CD14-positive monocyte (primary cell): ENCODE measurements around the gene FRMD6. TPM values are rescaled to one million over a fixed set of nuclear protein-coding genes. Genes with fewer than 3 reads are reported as not detected.

Experiments used
- DNase-seq, 3 donors: peaks; one replicate each; pipeline ENCODE4 v3.0.0-alpha.2; 2011 to 2022
- H2AFZ ChIP-seq: 2 replicates; pipeline ENCODE4 v1.6.0; 2012; ENCODE audit warnings: mild to moderate bottlenecking, low read depth, low read length, inconsistent platforms; ENCODE audit not compliant: insufficient read depth, poor library complexity, severe bottlenecking
- H3K27ac ChIP-seq, 2 donors: 1 replicate in 1 of 2; 2 replicates in 1 of 2; pipeline ENCODE4 v1.5.1; 2012 to 2013; ENCODE audit warnings: low read length in 2 of 2, control low read depth in 1 of 2, inconsistent platforms in 1 of 2, low read depth in 1 of 2, mild to moderate bottlenecking in 1 of 2
- H3K27me3 ChIP-seq, 2 donors: one replicate each; pipeline versions ENCODE4 v1.6.0 to v1.6.1; 2011 to 2013; ENCODE audit warnings: low read length in 2 of 2; ENCODE audit not compliant: control insufficient read depth in 2 of 2, insufficient read depth in 2 of 2
- H3K36me3 ChIP-seq, 2 donors: replicated peaks in 1 of 2; 1 replicate in 1 of 2; 2 replicates in 1 of 2; pipeline versions ENCODE4 v1.5.1 to v1.6.1; 2012 to 2013; ENCODE audit warnings: low read length in 2 of 2, control low read depth in 1 of 2, inconsistent platforms in 1 of 2, mild to moderate bottlenecking in 1 of 2; ENCODE audit not compliant: insufficient read depth in 2 of 2, control insufficient read depth in 1 of 2
- H3K4me1 ChIP-seq, 2 donors: 1 replicate in 1 of 2; 2 replicates in 1 of 2; pipeline versions ENCODE4 v1.5.1 to v1.6.1; 2012 to 2013; ENCODE audit warnings: low read length in 2 of 2, control low read depth in 1 of 2, inconsistent platforms in 1 of 2, mild to moderate bottlenecking in 1 of 2, moderate library complexity in 1 of 2; ENCODE audit not compliant: insufficient read depth in 2 of 2, control insufficient read depth in 1 of 2
- H3K4me2 ChIP-seq: replicated peaks from 2 replicates; pipeline ENCODE3; 2012; ENCODE audit warnings: low read length, moderate library complexity, mild to moderate bottlenecking; ENCODE audit not compliant: poor library complexity, severe bottlenecking; ENCODE audit errors: extremely low read depth
- H3K4me3 ChIP-seq, 3 experiments: fragments of 200-600 bp in 1 of 3; sonication (generic) in 1 of 3; replicated peaks in 1 of 3; 1 replicate in 2 of 3; 2 replicates in 1 of 3; pipeline ENCODE4 v1.5.1; 2011 to 2013; ENCODE audit warnings: low read length in 3 of 3, mild to moderate bottlenecking in 3 of 3, control low read depth in 2 of 3, low read depth in 2 of 3, inconsistent platforms in 1 of 3, moderate library complexity in 1 of 3
- H3K79me2 ChIP-seq: 2 replicates; pipeline ENCODE4 v1.6.0; 2012; ENCODE audit warnings: mild to moderate bottlenecking, control low read depth, inconsistent platforms, low read length, moderate library complexity; ENCODE audit not compliant: insufficient read depth
- H3K9ac ChIP-seq: 2 replicates; pipeline ENCODE4 v1.6.0; 2017; ENCODE audit warnings: low read length, mild to moderate bottlenecking; ENCODE audit not compliant: insufficient read depth, poor library complexity, severe bottlenecking
- H3K9me3 ChIP-seq, 2 donors: replicated peaks in 1 of 2; 1 replicate in 1 of 2; 2 replicates in 1 of 2; pipeline versions ENCODE4 v1.5.1 to v1.6.1; 2012 to 2013; ENCODE audit warnings: low read length in 2 of 2, control low read depth in 1 of 2; ENCODE audit not compliant: control insufficient read depth in 1 of 2, insufficient read depth in 1 of 2
- H4K20me1 ChIP-seq: 2 replicates; pipeline ENCODE4 v1.6.0; 2012; ENCODE audit warnings: mild to moderate bottlenecking, low read length, control low read depth, moderate library complexity; ENCODE audit not compliant: insufficient read depth
- H3K27ac Mint-ChIP-seq, 7 donors: one replicate each; pipeline ENCODE4 v1.8.0; 2020; ENCODE audit warnings: mild to moderate bottlenecking in 7 of 7, mixed read lengths in 7 of 7, moderate library complexity in 6 of 7, inconsistent platforms in 2 of 7
- H3K27me3 Mint-ChIP-seq, 3 donors: one replicate each; pipeline ENCODE4 v1.8.0; 2021 to 2022; ENCODE audit warnings: low read depth in 3 of 3, mild to moderate bottlenecking in 3 of 3, mixed read lengths in 3 of 3, moderate library complexity in 3 of 3, inconsistent platforms in 1 of 3
- H3K36me3 Mint-ChIP-seq, 2 donors: one replicate each; pipeline ENCODE4 v1.8.0; 2020; ENCODE audit warnings: mixed read lengths in 2 of 2, inconsistent platforms in 1 of 2, mild to moderate bottlenecking in 1 of 2
- H3K4me1 Mint-ChIP-seq: one replicate; pipeline ENCODE4 v1.8.0; 2020; ENCODE audit warnings: mild to moderate bottlenecking, mixed read lengths
- H3K4me3 Mint-ChIP-seq, 2 donors: one replicate each; pipeline ENCODE4 v1.8.0; 2020; ENCODE audit warnings: mild to moderate bottlenecking in 2 of 2, mixed read lengths in 2 of 2, moderate library complexity in 1 of 2
- H3K9me3 Mint-ChIP-seq, 7 donors: one replicate each; pipeline ENCODE4 v1.8.0; 2020 to 2022; ENCODE audit warnings: mixed read lengths in 7 of 7, mild to moderate bottlenecking in 6 of 7, moderate library complexity in 6 of 7, inconsistent platforms in 2 of 7
- CTCF ChIP-seq: fragments of 200-600 bp; IDR thresholded peaks from one replicate; pipeline ENCODE4 v1.8.0; 2022; ENCODE audit warnings: antibody characterized with exemption, mild to moderate bottlenecking
- WGBS: methylation state at CpG from one replicate; pipeline ENCODE4 v1.1.5; 2013; ENCODE audit warnings: missing lambda C conversion rate; ENCODE audit not compliant: insufficient coverage; 5-methylcytosine and 5-hydroxymethylcytosine counted together
- intact Hi-C, 2 donors: fragments of 100-400 bp; cut with micrococcal nuclease; formaldehyde crosslinking; loops; one replicate each; pipeline versions ENCODE4 v1.15.0 to v1.15.1; 2023
- polyA plus RNA-seq, 3 donors: library from polyadenylated mRNA; depleted of rRNA in 1 of 3; unstranded in 2 of 3; stranded (reverse) in 1 of 3; fragments of 300-500 nt in 2 of 3; fragments of >200 nt in 1 of 3; fragmentation: Illumina TruSeq in 2 of 3; gene quantifications; 1 replicate in 2 of 3; 2 replicates in 1 of 3; pipeline ENCODE4 v1.2.3, GENCODE V29; 2012 to 2021

FRMD6 gene
- polyA plus RNA-seq, 3 donors: 0.12 to 0.25 (median 0.12) TPM

GRCh38 chr14:51650716-51651387 is 858 bp upstream of the FRMD6 start:
- H3K79me2 ChIP-seq: no peaks in the 10 kb centered on the region
- no peaks in the 10 kb centered on the region for H3K9me3 ChIP-seq
- H3K4me3 ChIP-seq: peak overlapping the region; percentile 73 to 99 (median 85)
- peak overlapping the region; percentile 78 for H3K9ac ChIP-seq
- Mint-ChIP-seq H3K36me3 (no peaks in the 10 kb centered on the region), H3K4me1 (peaks cover 23% of the 10 kb centered on the region), H3K27ac (peak overlapping the region in 5 of 7 donors; percentile 35 to 92 (median 75)), H3K9me3 (peaks cover 0 to 4% (median 0%) of the 10 kb centered on the region in 7 donors), H3K4me3 (peak overlapping the region; percentile 87 to 90), H3K27me3 (peaks cover 21 to 30% (median 29%) of the 10 kb centered on the region in 3 donors)
- peak overlapping the region; percentile 87 for H2AFZ ChIP-seq
- H3K4me1 ChIP-seq: peaks cover 14 to 25% of the 10 kb centered on the region in 2 donors
- peak in 1 of 3 donors; percentile 11 for DNase-seq
- WGBS: 0% methylated on average over 19 of the region's 30 CpGs
- H3K36me3 ChIP-seq: no peaks in the 10 kb centered on the region
- H3K4me2 ChIP-seq: peak overlapping the region; percentile 95
- peaks cover 16 to 23% of the 10 kb centered on the region in 2 donors for H3K27me3 ChIP-seq
- H4K20me1 ChIP-seq: no peaks in the 10 kb centered on the region
- TF ChIP-seq CTCF: no peak
- H3K27ac ChIP-seq: peak overlapping the region; percentile 74 to 83
- intact Hi-C loops: loop anchor here (5.0 to 10.0 kb wide), 2 partner anchors 331 to 334 kb away; partner anchors contain the start of gene RTRAF (in 1 of the 2)

- H3K4me3 Mint-ChIP-seq: peak overlapping the region; percentile 83 to 92
- WGBS: under 1% methylated on average over 67 of the region's 75 CpGs
- peak overlapping the region; percentile 98 for H3K4me2 ChIP-seq
- H3K27ac Mint-ChIP-seq: peak overlapping the region in 4 of 7 donors; percentile 8 to 61 (median 46)
- no peaks in the 10 kb centered on the region for H3K36me3 ChIP-seq
- H3K27me3 Mint-ChIP-seq: peaks cover 21 to 33% (median 30%) of the 10 kb centered on the region in 3 donors
- intact Hi-C loops: loop anchor here (5.0 to 10.0 kb wide), 2 partner anchors 330 to 332 kb away; partner anchors contain the start of gene RTRAF (in 1 of the 2)
- no peaks in the 10 kb centered on the region for H3K79me2 ChIP-seq
- no peaks in the 10 kb centered on the region for H4K20me1 ChIP-seq
- peaks cover 23% of the 10 kb centered on the region for H3K4me1 Mint-ChIP-seq
- H3K27me3 ChIP-seq: peaks cover 16 to 23% of the 10 kb centered on the region in 2 donors
- no peaks in the 10 kb centered on the region for H3K36me3 Mint-ChIP-seq
- H3K4me3 ChIP-seq: peak overlapping the region; percentile 59 to 99 (median 85)
- peak overlapping the region; percentile 47 for H3K9ac ChIP-seq
- H2AFZ ChIP-seq: peak overlapping the region; percentile 93
- peak; percentile 49 for TF ChIP-seq CTCF
- no peaks in the 10 kb centered on the region for H3K9me3 ChIP-seq
- peaks cover 14 to 25% of the 10 kb centered on the region in 2 donors for H3K4me1 ChIP-seq
- H3K27ac ChIP-seq: no peak overlapping the region
- peaks cover 0 to 4% (median 0%) of the 10 kb centered on the region in 7 donors for H3K9me3 Mint-ChIP-seq
- DNase-seq: no peak
Observed at GRCh38 chr14:51652168-51653078, 713 bp downstream of the FRMD6 start.
